ENCODE measurements around the gene C1S.

GRCh38 chr12:7096979-7097378, 36.5 kb downstream of the C1S start:
- TF ChIP-seq CTCF (conservative IDR thresholded peaks at IDR 0.05) (no peak), EZH2 (IDR thresholded peaks at IDR 0.05; ENCODE audit: low read depth) (no peak)
